CD14-positive monocyte (primary cell): ENCODE data around the gene TXK. TPM values are rescaled to one million over a fixed set of nuclear protein-coding genes. Genes with fewer than 3 reads are reported as not detected.

Source experiments
- DNase-seq, 3 donors: peaks; one replicate each; pipeline ENCODE4 v3.0.0-alpha.2; 2011 to 2022
- H2AFZ ChIP-seq: 2 replicates; pipeline ENCODE4 v1.6.0; 2012; ENCODE audit warnings: mild to moderate bottlenecking, low read depth, low read length, inconsistent platforms; ENCODE audit not compliant: insufficient read depth, poor library complexity, severe bottlenecking
- H3K27ac ChIP-seq, 2 donors: 1 replicate in 1 of 2; 2 replicates in 1 of 2; pipeline ENCODE4 v1.5.1; 2012 to 2013; ENCODE audit warnings: low read length in 2 of 2, control low read depth in 1 of 2, inconsistent platforms in 1 of 2, low read depth in 1 of 2, mild to moderate bottlenecking in 1 of 2
- H3K27me3 ChIP-seq, 2 donors: one replicate each; pipeline versions ENCODE4 v1.6.0 to v1.6.1; 2011 to 2013; ENCODE audit warnings: low read length in 2 of 2; ENCODE audit not compliant: control insufficient read depth in 2 of 2, insufficient read depth in 2 of 2
- H3K36me3 ChIP-seq, 2 donors: replicated peaks in 1 of 2; 1 replicate in 1 of 2; 2 replicates in 1 of 2; pipeline versions ENCODE4 v1.5.1 to v1.6.1; 2012 to 2013; ENCODE audit warnings: low read length in 2 of 2, control low read depth in 1 of 2, inconsistent platforms in 1 of 2, mild to moderate bottlenecking in 1 of 2; ENCODE audit not compliant: insufficient read depth in 2 of 2, control insufficient read depth in 1 of 2
- H3K4me1 ChIP-seq, 2 donors: 1 replicate in 1 of 2; 2 replicates in 1 of 2; pipeline versions ENCODE4 v1.5.1 to v1.6.1; 2012 to 2013; ENCODE audit warnings: low read length in 2 of 2, control low read depth in 1 of 2, inconsistent platforms in 1 of 2, mild to moderate bottlenecking in 1 of 2, moderate library complexity in 1 of 2; ENCODE audit not compliant: insufficient read depth in 2 of 2, control insufficient read depth in 1 of 2
- H3K4me2 ChIP-seq: replicated peaks from 2 replicates; pipeline ENCODE3; 2012; ENCODE audit warnings: low read length, moderate library complexity, mild to moderate bottlenecking; ENCODE audit not compliant: poor library complexity, severe bottlenecking; ENCODE audit errors: extremely low read depth
- H3K4me3 ChIP-seq, 3 experiments: fragments of 200-600 bp in 1 of 3; sonication (generic) in 1 of 3; replicated peaks in 1 of 3; 1 replicate in 2 of 3; 2 replicates in 1 of 3; pipeline ENCODE4 v1.5.1; 2011 to 2013; ENCODE audit warnings: low read length in 3 of 3, mild to moderate bottlenecking in 3 of 3, control low read depth in 2 of 3, low read depth in 2 of 3, inconsistent platforms in 1 of 3, moderate library complexity in 1 of 3
- H3K79me2 ChIP-seq: 2 replicates; pipeline ENCODE4 v1.6.0; 2012; ENCODE audit warnings: mild to moderate bottlenecking, control low read depth, inconsistent platforms, low read length, moderate library complexity; ENCODE audit not compliant: insufficient read depth
- H3K9ac ChIP-seq: 2 replicates; pipeline ENCODE4 v1.6.0; 2017; ENCODE audit warnings: low read length, mild to moderate bottlenecking; ENCODE audit not compliant: insufficient read depth, poor library complexity, severe bottlenecking
- H3K9me3 ChIP-seq, 2 donors: replicated peaks in 1 of 2; 1 replicate in 1 of 2; 2 replicates in 1 of 2; pipeline versions ENCODE4 v1.5.1 to v1.6.1; 2012 to 2013; ENCODE audit warnings: low read length in 2 of 2, control low read depth in 1 of 2; ENCODE audit not compliant: control insufficient read depth in 1 of 2, insufficient read depth in 1 of 2
- H4K20me1 ChIP-seq: 2 replicates; pipeline ENCODE4 v1.6.0; 2012; ENCODE audit warnings: mild to moderate bottlenecking, low read length, control low read depth, moderate library complexity; ENCODE audit not compliant: insufficient read depth
- H3K27ac Mint-ChIP-seq, 7 donors: one replicate each; pipeline ENCODE4 v1.8.0; 2020; ENCODE audit warnings: mild to moderate bottlenecking in 7 of 7, mixed read lengths in 7 of 7, moderate library complexity in 6 of 7, inconsistent platforms in 2 of 7
- H3K27me3 Mint-ChIP-seq, 3 donors: one replicate each; pipeline ENCODE4 v1.8.0; 2021 to 2022; ENCODE audit warnings: low read depth in 3 of 3, mild to moderate bottlenecking in 3 of 3, mixed read lengths in 3 of 3, moderate library complexity in 3 of 3, inconsistent platforms in 1 of 3
- H3K36me3 Mint-ChIP-seq, 2 donors: one replicate each; pipeline ENCODE4 v1.8.0; 2020; ENCODE audit warnings: mixed read lengths in 2 of 2, inconsistent platforms in 1 of 2, mild to moderate bottlenecking in 1 of 2
- H3K4me1 Mint-ChIP-seq: one replicate; pipeline ENCODE4 v1.8.0; 2020; ENCODE audit warnings: mild to moderate bottlenecking, mixed read lengths
- H3K4me3 Mint-ChIP-seq, 2 donors: one replicate each; pipeline ENCODE4 v1.8.0; 2020; ENCODE audit warnings: mild to moderate bottlenecking in 2 of 2, mixed read lengths in 2 of 2, moderate library complexity in 1 of 2
- H3K9me3 Mint-ChIP-seq, 7 donors: one replicate each; pipeline ENCODE4 v1.8.0; 2020 to 2022; ENCODE audit warnings: mixed read lengths in 7 of 7, mild to moderate bottlenecking in 6 of 7, moderate library complexity in 6 of 7, inconsistent platforms in 2 of 7
- intact Hi-C, 2 donors: fragments of 100-400 bp; cut with micrococcal nuclease; formaldehyde crosslinking; loops; one replicate each; pipeline versions ENCODE4 v1.15.0 to v1.15.1; 2023
- polyA plus RNA-seq, 3 donors: library from polyadenylated mRNA; depleted of rRNA in 1 of 3; unstranded in 2 of 3; stranded (reverse) in 1 of 3; fragments of 300-500 nt in 2 of 3; fragments of >200 nt in 1 of 3; fragmentation: Illumina TruSeq in 2 of 3; gene quantifications; 1 replicate in 2 of 3; 2 replicates in 1 of 3; pipeline ENCODE4 v1.2.3, GENCODE V29; 2012 to 2021
- TF ChIP-seq, protein P1 (sequence below): fragments of 200-600 bp; IDR thresholded peaks from one replicate; pipeline ENCODE4 v1.8.0; 2022; ENCODE audit warnings: antibody characterized with exemption, mild to moderate bottlenecking

Gene TXK
- polyA plus RNA-seq, 3 donors: 0.13 to 0.93 (median 0.54) TPM

DNA sequence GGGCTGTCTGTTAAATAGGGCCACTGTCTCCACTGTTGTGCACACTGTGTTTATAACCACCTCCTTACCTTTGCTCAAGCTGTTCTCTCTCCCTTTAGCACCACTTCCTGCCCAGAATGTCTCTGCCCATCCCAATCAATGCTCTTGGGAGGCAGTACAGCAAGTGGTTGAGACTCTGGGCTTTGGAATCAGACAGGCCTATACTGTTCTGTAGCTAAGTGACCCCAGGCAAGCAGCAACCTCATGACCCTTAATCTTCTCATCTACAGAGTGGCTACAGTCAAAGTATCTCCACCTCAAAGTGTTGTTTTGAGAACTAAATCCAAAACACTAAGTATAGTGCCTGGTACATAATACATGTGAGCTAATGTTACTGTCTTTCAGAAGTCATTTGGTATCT lies 3.8 kb upstream of the TXK start:
- H3K4me1 Mint-ChIP-seq: peaks cover 7% of the 10 kb centered on the region

DNA sequence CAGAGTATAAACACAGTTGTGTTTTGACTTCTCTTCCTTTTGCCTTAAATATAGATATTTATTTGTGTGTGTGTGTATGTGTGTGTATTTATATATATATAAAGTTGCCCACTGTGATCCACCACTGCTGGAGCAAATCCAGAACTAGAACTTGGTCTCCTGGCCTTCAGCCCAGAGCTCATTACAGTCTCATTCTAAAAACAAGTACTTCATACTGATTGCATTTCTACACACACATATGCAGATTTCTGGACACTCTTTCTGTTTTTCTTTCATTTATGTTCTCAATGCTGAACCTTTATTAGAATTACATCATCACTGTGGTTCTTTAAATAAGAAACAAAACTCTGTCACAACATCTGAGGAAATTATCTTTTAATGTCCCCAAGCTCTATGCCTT lies 381 bp downstream of the TXK start:
- H2AFZ ChIP-seq: no peak overlapping the region
- no peak overlapping the region for H3K9ac ChIP-seq
- peaks cover 57 to 59% of the 10 kb centered on the region in 2 donors for H3K36me3 Mint-ChIP-seq
- no peaks in the 10 kb centered on the region for H3K4me1 ChIP-seq
- H3K4me3 ChIP-seq: no peak overlapping the region
- H3K4me2 ChIP-seq: no peak overlapping the region
- H3K27ac ChIP-seq: no peak overlapping the region
- H3K36me3 ChIP-seq: peaks cover 34 to 60% of the 10 kb centered on the region in 2 donors
- no peaks in the 10 kb centered on the region for H3K27me3 Mint-ChIP-seq
- no peaks in the 10 kb centered on the region for H3K79me2 ChIP-seq
- no peaks in the 10 kb centered on the region for H4K20me1 ChIP-seq
- H3K27me3 ChIP-seq: no peaks in the 10 kb centered on the region
- TF ChIP-seq, protein P1, sequence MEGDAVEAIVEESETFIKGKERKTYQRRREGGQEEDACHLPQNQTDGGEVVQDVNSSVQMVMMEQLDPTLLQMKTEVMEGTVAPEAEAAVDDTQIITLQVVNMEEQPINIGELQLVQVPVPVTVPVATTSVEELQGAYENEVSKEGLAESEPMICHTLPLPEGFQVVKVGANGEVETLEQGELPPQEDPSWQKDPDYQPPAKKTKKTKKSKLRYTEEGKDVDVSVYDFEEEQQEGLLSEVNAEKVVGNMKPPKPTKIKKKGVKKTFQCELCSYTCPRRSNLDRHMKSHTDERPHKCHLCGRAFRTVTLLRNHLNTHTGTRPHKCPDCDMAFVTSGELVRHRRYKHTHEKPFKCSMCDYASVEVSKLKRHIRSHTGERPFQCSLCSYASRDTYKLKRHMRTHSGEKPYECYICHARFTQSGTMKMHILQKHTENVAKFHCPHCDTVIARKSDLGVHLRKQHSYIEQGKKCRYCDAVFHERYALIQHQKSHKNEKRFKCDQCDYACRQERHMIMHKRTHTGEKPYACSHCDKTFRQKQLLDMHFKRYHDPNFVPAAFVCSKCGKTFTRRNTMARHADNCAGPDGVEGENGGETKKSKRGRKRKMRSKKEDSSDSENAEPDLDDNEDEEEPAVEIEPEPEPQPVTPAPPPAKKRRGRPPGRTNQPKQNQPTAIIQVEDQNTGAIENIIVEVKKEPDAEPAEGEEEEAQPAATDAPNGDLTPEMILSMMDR: no peak
- H3K4me1 Mint-ChIP-seq: peaks cover 11% of the 10 kb centered on the region
- H3K9me3 Mint-ChIP-seq: no peaks in the 10 kb centered on the region
- no peak for DNase-seq
- intact Hi-C loops: no loop called here
- H3K27ac Mint-ChIP-seq: peak overlapping the region in 1 of 7 donors; percentile 61
- no peak overlapping the region for H3K4me3 Mint-ChIP-seq
- no peaks in the 10 kb centered on the region for H3K9me3 ChIP-seq

More for the DNA sequence above, 3.8 kb upstream of the TXK start:
- Mint-ChIP-seq H3K27ac (peak overlapping the region in 1 of 7 donors; percentile 71), H3K36me3 (peaks cover 56 to 64% of the 10 kb centered on the region in 2 donors), H3K4me3 (no peak overlapping the region), H3K9me3 (no peaks in the 10 kb centered on the region), H3K27me3 (no peaks in the 10 kb centered on the region)
- Histone ChIP-seq H3K4me2 (no peak overlapping the region), H3K9me3 (no peaks in the 10 kb centered on the region), H4K20me1 (no peaks in the 10 kb centered on the region), H3K4me3 (no peak overlapping the region), H3K4me1 (no peaks in the 10 kb centered on the region), H3K9ac (no peak overlapping the region), H3K27ac (peak overlapping the region in 1 of 2 donors; percentile 8), H2AFZ (no peak overlapping the region), H3K36me3 (peaks cover 37 to 75% of the 10 kb centered on the region in 2 donors), H3K79me2 (no peaks in the 10 kb centered on the region), H3K27me3 (no peaks in the 10 kb centered on the region)
- DNase-seq: no peak
- intact Hi-C loops: no loop called here
- TF ChIP-seq, protein P1: no peak
